NCI-H2029 treated with DMSO at 0.1 percent for 48 hours (cell line): ENCODE data around the gene CLN6.
"Not testable (repeated sequence)": the region's sequence is repeated elsewhere in the genome, so short reads cannot be mapped to it uniquely, and the experiment has no call there.

ENCODE experiments used
- DNase-seq: peaks from one replicate; lab custom pipeline; 2025; lab: John Stamatoyannopoulos, UW

Gene CLN6

GRCh38 chr15:68206711-68207151 lies 22.8 kb downstream of the CLN6 start:
- DNase-seq = no peak

- no peak for DNase-seq
Observed at GRCh38 chr15:68205954-68206539, 23.5 kb downstream of the CLN6 start.

GRCh38 chr15:68205558-68205944 lies 24.0 kb downstream of the CLN6 start:
- no peak for DNase-seq

DNA sequence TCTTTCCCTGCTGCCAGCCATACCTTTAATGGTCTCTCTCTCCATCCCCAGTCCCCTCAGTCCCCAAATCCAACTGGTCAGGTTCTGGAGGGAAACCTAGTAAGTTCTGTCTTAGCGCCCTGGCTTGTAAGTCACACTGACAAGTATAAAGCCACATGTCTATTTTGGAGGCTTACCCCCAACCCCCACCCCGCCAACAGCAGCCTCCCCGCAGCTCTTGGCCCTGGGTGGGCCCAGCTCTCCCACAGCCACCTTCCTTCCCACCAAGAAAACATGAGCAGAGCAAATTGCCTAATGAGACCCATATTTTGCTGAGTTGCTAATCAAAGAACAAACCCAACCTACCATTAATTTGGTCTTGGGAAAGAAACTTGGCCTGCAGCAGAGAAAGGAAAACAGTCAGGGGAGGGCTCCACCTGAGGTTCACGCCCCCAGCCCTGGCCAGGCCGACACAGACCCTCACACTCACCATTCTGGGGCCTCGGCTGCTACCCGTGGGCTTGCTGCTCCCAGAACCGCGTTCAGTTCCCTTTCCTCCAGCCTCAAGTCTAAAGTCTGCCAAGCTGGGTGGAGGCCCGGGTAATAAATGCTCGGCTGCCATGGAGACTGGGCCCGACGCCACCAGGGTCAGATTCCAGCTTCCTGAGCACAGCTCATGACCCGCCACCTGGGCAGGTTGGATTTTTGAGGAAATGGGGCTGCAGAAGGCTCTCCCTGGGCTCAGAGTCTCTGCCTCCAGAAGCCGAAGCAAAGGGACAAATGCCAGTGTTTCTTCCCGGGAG lies 24.6 kb downstream of the CLN6 start, which contains the start of gene CALML4:
Gene CALML4 (minus strand): TSS at position 557 of the 782 bp plus-strand sequence. CDS start 85 bp downstream, at position 472.
- DNase-seq = peak; percentile 38

DNA sequence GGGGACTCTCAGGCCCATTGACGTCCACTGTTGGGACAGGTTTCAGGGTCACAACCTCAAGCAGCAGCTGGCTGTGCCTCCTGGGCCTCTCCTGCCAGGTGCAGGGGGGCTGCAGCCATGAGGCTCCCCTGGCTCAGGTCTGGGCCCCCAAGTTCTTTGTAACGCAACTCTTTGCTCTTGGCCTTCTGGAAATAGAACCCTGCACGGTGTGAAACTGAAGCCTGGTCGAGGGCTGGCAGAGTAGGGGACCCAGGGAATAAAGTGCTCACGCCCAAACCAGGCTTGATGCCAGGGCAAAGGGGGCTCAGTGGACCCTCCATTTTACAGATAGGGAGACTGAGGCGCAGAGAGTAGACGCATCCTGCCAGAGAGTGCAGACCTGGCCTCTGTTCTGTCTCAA lies 25.2 kb downstream of the CLN6 start:
- no peak for DNase-seq

DNA sequence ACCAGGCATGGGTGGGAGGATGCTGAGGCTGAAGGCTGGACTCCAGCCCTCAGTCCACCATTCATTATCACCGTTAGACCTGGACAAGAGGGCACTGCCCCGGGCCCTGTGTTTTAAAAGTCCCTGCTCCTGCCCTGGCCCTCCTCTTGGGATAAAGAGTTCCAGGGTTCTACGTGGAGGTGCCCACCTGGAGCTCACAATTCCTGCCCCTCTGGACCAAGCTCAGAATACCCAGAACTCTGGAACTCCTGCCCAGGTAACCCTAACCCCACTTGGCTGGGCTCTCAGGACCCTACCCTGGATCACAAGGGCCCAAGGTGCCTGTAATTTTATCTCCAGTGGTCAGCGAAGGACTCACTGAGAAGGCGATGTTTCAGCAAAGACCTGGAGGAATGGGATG lies 25.6 kb downstream of the CLN6 start:
- DNase-seq = no peak

GRCh38 chr15:68203486-68203885 lies 26.0 kb downstream of the CLN6 start:
- DNase-seq = no peak

DNA sequence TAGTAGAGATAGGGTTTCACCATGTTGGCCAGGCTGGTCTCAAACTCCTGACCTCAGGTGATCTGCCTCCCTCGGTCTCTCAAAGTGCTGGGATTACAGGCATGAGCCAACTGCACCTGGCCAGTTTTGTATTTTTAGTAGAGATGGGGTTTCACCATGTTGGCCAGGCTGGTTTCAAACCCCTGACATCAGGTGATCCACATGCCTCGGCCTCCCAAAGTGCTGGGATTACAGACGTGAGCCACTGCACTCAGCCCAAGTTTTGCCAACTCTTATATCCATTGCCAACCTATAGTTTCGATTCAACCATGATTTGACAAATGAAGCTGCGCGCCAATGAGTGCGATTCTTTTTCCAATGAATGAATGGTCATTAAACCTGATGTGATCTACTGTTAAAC lies 26.5 kb downstream of the CLN6 start:
- DNase-seq = not testable (repeated sequence)

GRCh38 chr15:68201879-68202261 lies 27.7 kb downstream of the CLN6 start:
- no peak for DNase-seq

DNA sequence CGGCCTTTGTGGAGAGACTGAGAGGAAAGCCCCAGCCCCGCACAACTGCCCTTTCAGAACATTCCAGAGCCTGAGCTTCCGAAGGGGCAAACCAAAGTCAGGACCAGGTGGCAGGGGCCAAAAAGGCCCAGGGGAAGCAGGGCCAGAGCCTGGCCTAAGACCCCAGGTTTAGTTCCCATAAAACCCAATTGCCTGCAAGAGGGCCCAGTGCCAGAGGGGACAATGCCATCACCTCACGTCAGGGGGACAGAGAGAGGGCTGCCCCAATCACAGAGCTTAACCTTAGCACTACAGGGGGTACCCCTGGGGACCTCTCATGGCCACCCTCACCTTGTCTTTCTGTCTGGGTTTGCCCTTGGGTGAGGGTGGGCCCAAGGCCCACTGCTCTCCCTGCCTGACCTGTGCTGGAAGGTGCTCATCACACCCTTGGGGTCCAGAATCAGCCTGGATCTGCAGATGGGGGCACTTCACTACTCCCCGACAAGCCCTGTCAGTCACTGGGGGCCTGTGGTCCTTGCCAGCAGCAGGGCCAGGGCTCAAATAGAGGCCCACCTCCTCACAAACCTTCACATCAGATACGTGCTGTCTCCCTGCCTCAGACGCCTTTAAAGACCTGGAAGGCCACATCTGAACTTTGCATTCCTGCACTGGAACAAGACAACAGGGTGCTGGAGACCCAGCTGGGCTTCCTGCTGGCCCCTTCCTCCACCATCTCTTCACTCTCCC lies 28.2 kb downstream of the CLN6 start:
- DNase-seq = no peak

DNA sequence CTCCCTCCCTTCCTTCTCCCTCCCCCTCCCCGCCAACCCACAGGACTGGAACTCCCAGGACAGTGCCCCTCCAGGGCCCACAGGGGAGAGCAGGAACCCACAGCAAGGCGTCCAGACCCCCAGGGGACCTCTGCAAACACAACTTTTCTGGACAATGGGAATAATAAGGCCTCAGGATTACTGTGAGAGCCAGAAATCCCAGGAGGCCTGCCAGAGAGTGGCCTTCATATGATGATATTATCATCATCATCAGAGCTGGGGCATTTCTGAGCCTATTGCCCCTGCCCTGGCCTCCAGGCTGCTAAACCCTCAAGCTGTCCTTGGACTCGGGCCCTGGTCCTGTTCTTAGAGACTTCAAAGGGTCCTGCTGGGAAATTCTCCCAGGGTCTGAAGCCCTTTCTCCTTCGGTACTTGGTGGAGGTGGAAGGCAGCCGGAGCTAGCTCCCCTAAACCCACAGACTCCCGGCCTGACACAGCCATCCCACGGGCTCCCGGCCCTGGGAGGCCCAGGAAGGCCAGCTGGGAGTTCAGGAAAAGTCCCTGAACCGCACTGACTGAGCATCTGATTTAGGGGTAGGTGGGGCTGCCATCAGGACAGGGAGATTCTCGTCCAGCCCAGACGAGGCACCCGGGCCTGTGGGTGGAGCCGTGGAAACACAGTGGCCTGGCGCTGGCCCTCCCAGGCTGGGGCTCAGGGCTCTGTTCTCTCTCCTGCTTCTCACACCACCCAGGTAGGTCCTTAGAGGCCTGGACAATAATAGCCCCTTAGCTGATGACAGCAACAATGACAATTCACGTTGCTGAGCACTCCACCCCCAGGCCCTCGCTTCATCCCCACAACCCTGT lies 29.3 kb downstream of the CLN6 start:
- DNase-seq = no peak

DNA sequence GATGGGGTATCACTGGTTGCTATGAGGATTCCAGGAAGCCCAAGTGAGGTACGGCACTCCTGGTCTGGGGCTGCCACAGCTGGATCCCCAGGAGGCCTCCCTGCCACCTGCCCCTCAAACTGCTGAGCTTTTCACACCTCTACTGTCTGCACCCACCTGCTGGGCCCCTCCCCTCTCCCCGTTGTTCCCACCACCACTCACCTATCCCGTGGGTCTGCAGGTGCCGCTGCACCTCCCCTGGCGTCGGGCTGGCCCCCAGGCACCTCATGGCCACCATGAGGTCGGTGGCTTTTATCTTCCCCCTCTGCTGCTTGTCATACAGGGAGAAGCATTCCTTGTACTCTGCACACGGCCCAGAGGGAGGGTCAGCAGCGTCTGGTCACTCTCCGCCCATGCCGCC lies 30.2 kb downstream of the CLN6 start:
- DNase-seq = no peak

DNA sequence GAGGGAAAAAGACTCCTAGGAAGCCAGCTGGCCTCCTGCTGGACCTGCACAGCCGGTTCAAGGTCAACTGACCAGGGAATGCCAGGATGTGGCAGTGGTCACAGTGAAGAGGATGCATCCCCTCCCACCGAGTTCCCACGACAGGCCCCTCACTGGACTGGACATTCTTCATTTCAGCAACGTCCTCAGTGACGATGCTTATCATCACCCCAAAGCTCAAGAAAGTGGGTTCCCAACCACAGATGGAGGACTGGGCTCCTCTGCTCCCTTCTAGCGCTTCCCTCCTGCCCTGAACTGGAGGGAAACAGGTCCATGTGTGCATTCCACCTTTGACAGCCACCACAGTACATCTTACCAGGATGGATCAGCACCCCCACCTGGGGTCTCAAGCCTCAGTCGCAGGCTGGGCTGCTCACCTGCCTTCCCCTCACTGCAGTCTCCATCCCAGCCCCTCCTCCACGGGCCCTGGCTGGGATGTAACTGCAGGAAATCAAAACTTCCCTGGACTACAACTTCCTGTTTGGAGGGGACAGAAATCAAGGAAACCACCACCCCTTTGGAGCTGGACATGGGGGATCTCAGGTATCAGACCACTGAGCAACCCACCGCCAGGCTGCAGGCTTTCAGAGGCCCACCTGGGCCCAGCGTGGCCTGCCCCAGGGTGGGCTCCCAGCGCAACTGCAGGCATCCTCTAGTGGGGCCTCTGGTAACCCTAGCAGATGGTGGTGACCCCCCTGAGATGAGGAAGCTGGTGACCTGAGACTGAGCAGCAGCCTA lies 31.7 kb downstream of the CLN6 start:
- no peak for DNase-seq

DNA sequence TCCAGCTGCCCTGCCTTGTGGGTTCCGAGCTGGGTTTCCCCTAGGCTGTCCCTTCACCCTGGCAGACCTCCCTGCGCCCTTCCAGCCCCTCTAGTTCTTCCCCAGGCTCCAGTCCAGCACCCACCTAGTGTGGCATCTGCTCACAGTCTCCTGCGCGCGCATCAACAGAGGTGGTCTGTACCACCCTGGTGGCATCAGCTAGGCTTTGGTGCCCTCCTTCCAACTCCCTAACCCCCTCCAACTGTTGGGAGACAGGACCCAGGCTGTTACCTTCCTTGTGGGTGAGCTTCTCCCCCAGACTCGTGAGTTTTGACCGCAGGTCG lies 32.4 kb downstream of the CLN6 start:
- no peak for DNase-seq

DNA sequence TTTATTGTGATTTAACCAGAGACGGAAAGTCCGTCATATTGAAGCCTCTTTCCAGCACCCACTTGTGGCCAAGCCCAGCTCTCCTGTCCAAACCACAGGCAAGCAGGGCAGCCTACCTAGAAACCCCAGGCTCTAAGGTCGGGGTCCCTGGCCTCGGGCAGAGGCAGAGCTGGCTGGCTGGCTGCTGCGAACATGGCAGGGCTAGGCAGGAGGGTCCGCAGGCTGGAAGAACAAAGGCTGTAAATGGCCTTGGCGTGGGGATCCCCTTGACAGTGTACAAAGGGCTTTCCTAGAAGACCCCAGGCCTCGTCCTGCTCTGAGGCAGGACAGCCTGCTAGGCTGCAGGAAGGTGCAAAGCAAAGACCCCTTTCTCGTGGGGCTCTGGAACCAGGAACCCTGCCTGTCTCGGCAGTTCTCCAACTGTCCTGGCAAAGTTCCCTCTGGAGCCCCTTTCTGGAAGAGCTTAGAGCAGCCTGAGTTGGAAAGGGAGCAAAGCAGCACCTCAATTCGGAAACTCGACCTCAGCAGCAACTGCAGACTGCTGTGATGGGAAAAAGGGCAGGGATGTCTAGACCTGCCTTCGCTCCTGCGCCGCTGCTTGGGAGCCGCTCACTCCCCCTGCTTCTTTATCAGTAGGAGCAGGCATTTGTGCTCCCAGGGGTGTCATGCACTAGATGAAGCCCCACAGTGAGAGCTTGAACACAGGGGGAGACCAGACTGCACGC lies 32.9 kb downstream of the CLN6 start:
- no peak for DNase-seq

GRCh38 chr15:68195336-68196112 lies 34.0 kb downstream of the CLN6 start:
- no peak for DNase-seq

GRCh38 chr15:68192804-68193486 lies 36.6 kb downstream of the CLN6 start:
- no peak for DNase-seq

DNA sequence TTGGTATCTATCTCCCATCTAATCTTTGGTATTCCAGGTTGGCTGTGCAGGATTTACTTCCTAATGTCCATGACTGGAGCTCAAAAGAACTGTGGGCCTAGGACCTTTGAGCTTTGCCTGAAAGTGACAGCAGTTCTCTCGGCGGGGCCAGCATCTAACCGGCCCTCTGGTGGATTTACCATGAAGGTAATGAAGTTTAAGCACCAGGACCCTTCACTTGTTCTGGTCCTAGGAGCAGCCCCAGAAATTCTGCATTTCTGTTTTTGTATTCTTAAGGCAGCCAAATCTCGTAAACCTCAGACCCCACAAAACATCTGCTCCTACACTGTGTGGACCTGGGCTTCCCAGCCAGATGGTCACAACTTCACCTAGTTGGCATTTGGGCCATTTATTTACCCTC lies 37.4 kb downstream of the CLN6 start:
- no peak for DNase-seq

GRCh38 chr15:68191555-68191954 lies 38.0 kb downstream of the CLN6 start:
- DNase-seq = no peak
